Measurements from ENCODE around the gene RRH.

- TF ChIP-seq EZH2 (IDR thresholded peaks at IDR 0.05; ENCODE audit: insufficient read depth, poor library complexity, severe bottlenecking) (no peak), EZH2phosphoT487 (IDR thresholded peaks at IDR 0.05; ENCODE audit: insufficient read depth, low read depth) (no peak)
Observed at GRCh38 chr4:109801895-109802319, 25.9 kb upstream of the RRH start, which contains the start of gene CFI.
